Aorta (tissue), 5 donors: ENCODE data around the gene KIAA1671. TPM values are rescaled to one million over a fixed set of nuclear protein-coding genes. Genes with fewer than 3 reads are reported as not detected.
A peak's percentile ranks its signal among the peaks of the same experiment; 100 is the strongest.
"Not testable (repeated sequence)": the region's sequence is repeated elsewhere in the genome, so short reads cannot be mapped to it uniquely, and the experiment has no call there.

ENCODE experiments used
- ATAC-seq: fragments of 200-7000 bp; cut with Tn5 transposase; one replicate; pipeline ENCODE4 v1.9.1; 2022; ENCODE audit warnings: moderate library complexity; ENCODE audit not compliant: low FRiP score
- DNase-seq, 2 donors: peaks; one replicate each; pipeline ENCODE4 v3.0.0-alpha.2; 2020
- H3K27ac ChIP-seq, 2 donors: one replicate each; pipeline ENCODE4 v1.5.1; 2013; ENCODE audit warnings: low read length in 2 of 2, mild to moderate bottlenecking in 2 of 2, moderate library complexity in 2 of 2, control low read depth in 1 of 2, inconsistent platforms in 1 of 2, low read depth in 1 of 2
- H3K27me3 ChIP-seq, 2 donors: one replicate each; pipeline ENCODE4 v1.6.1; 2013; ENCODE audit warnings: control low read depth in 1 of 2, low read length in 1 of 2, mild to moderate bottlenecking in 1 of 2, moderate library complexity in 1 of 2; ENCODE audit not compliant: insufficient read depth in 2 of 2, control insufficient read depth in 1 of 2
- H3K36me3 ChIP-seq, 2 donors: one replicate each; pipeline ENCODE4 v1.6.1; 2013; ENCODE audit warnings: control low read depth in 1 of 2, low read length in 1 of 2, mild to moderate bottlenecking in 1 of 2; ENCODE audit not compliant: insufficient read depth in 2 of 2, control insufficient read depth in 1 of 2
- H3K4me1 ChIP-seq, 2 donors: one replicate each; pipeline ENCODE4 v1.6.1; 2013; ENCODE audit warnings: low read length in 2 of 2, control low read depth in 1 of 2, mild to moderate bottlenecking in 1 of 2, moderate library complexity in 1 of 2; ENCODE audit not compliant: insufficient read depth in 2 of 2, control insufficient read depth in 1 of 2
- H3K4me3 ChIP-seq, 2 donors: one replicate each; pipeline ENCODE4 v1.5.1; 2013; ENCODE audit warnings: low read length in 2 of 2, control low read depth in 1 of 2, mild to moderate bottlenecking in 1 of 2
- H3K9me3 ChIP-seq: one replicate; pipeline ENCODE4 v1.6.1; 2013; ENCODE audit warnings: mild to moderate bottlenecking, low read length; ENCODE audit not compliant: control insufficient read depth
- WGBS, 2 donors: extraction: QIAGEN DNeasy Blood & Tissue Kit; methylation state at CpG; one replicate each; pipeline ENCODE4 v1.1.7; 2013; 5-methylcytosine and 5-hydroxymethylcytosine counted together
- intact Hi-C, 2 donors: fragments of 100-400 bp; cut with DNase I; formaldehyde crosslinking; loops; one replicate each; pipeline versions ENCODE4 v1.14.2 to v1.15.0; 2022
- long read RNA-seq, 2 donors: library from polyadenylated mRNA; unstranded; transcript quantifications; one replicate each; pipeline ENCODE4 v2.0.0, GENCODE V29; 2020 to 2021
- polyA plus RNA-seq, 2 donors: library from polyadenylated mRNA; stranded (reverse); fragments of 200-250 nt; gene quantifications; one replicate each; pipeline ENCODE4 v1.2.3, GENCODE V29; 2013
- total RNA-seq, 2 donors: library from RNA; stranded (reverse); fragmentation: NEBNext Ultra II Directional; extraction: Animal tissue kit (Norgen Biotek cat#: 25700); gene quantifications; one replicate each; pipeline ENCODE4 v1.2.1, GENCODE V29; 2021
- donor health status: healthy with polysubstance abuse.
- donor health status: Bipolar disorder and iron deficiency.
- donor health status: DM: no; HTN: no; CAD: no.
- donor health status: DM: no; HTN: no; CAD: no.
- donor health status: DM: yes; HTN: yes; CAD: no.

Gene KIAA1671
- total RNA-seq: 10 to 100 TPM; 57.0 to 93.3 TPM
- 10 to 100 TPM; 11.5 to 15.4 TPM for polyA plus RNA-seq
- long read RNA-seq, donor 1, full-length matches to known transcripts: 18 of 95 reads
- long read RNA-seq, donor 1, partial matches to known transcripts: 8 of 95 reads
- long read RNA-seq, donor 1, other reads (novel, unspliced or antisense): 69 of 95 reads
- long read RNA-seq, donor 2, full-length matches to known transcripts: 3 of 36 reads
- long read RNA-seq, donor 2, partial matches to known transcripts: 3 of 36 reads
- long read RNA-seq, donor 2, other reads (novel, unspliced or antisense): 30 of 36 reads

GRCh38 chr22:24951942-24952836, at the start of gene KIAA1671:
KIAA1671 (plus strand) TSS chr22:24952716; CDS start chr22:25028000, 75,284 bp downstream.
- peak; percentile 94 for ATAC-seq
- Histone ChIP-seq H3K4me3 (peak within 1 kb of the TSS; percentile 58 to 65), H3K36me3 (no peaks in the 10 kb centered on the region), H3K27me3 (no peaks in the 10 kb centered on the region), H3K27ac (no peak within 1 kb of the TSS), H3K4me1 (no peaks in the 10 kb centered on the region), H3K9me3 (no peaks in the 10 kb centered on the region)
- intact Hi-C loops: loop anchor here (1.0 to 5.0 kb wide), 4 partner anchors 35 to 97 kb away; no protein-coding TSS in a partner anchor
- DNase-seq: peak; percentile 88 to 94
- WGBS, 2 donors: 2% methylated on average over 49 to 71 of the region's 71 CpGs

- Histone ChIP-seq H3K36me3 (peaks cover 0 to 3% of the 10 kb centered on the region in 2 donors), H3K27ac (no peak overlapping the region), H3K9me3 (no peaks in the 10 kb centered on the region), H3K27me3 (no peaks in the 10 kb centered on the region), H3K4me3 (no peak overlapping the region), H3K4me1 (no peaks in the 10 kb centered on the region)
- DNase-seq (no peak), ATAC-seq (no peak)
- intact Hi-C loops: no loop called here
- WGBS, 2 donors: 94 to 97% methylated on average over 1 of the region's 1 CpG
These were observed 46.6 kb upstream of the KIAA1671 start for GRCh38 chr22:24905909-24906308.

- H3K27me3 ChIP-seq, H3K27ac ChIP-seq, intact Hi-C loops, ATAC-seq, H3K36me3 ChIP-seq, H3K4me3 ChIP-seq, H3K4me1 ChIP-seq, H3K9me3 ChIP-seq: not testable (repeated sequence)
- 95 to 98% methylated on average over 3 of the region's 3 CpGs for WGBS, 2 donors
- DNase-seq: peak in 1 of 2 donors; percentile 11
These were observed 45.4 kb upstream of the KIAA1671 start for GRCh38 chr22:24907101-24907500.

- DNase-seq (no peak), ATAC-seq (no peak)
- H3K4me3 ChIP-seq: no peak overlapping the region
- H3K36me3 ChIP-seq: peaks cover 0 to 4% of the 10 kb centered on the region in 2 donors
- no peaks in the 10 kb centered on the region for H3K9me3 ChIP-seq
- no peaks in the 10 kb centered on the region for H3K27me3 ChIP-seq
- H3K27ac ChIP-seq: no peak overlapping the region
- WGBS, 2 donors: 89 to 95% methylated on average over 4 of the region's 4 CpGs
- H3K4me1 ChIP-seq: no peaks in the 10 kb centered on the region
- intact Hi-C loops: no loop called here
These were observed 32.5 kb upstream of the KIAA1671 start for GRCh38 chr22:24920029-24920428.

- H3K4me3 ChIP-seq: no peak overlapping the region
- H3K4me1 ChIP-seq: no peaks in the 10 kb centered on the region
- no peak for DNase-seq
- intact Hi-C loops: no loop called here
- 65 to 67% methylated on average over 17 of the region's 17 CpGs for WGBS, 2 donors
- H3K27ac ChIP-seq: no peak overlapping the region
- peaks cover 0 to 7% of the 10 kb centered on the region in 2 donors for H3K36me3 ChIP-seq
- H3K9me3 ChIP-seq: peaks cover 2% of the 10 kb centered on the region
- no peaks in the 10 kb centered on the region for H3K27me3 ChIP-seq
- ATAC-seq: peak; percentile 38
These were observed 26.7 kb upstream of the KIAA1671 start for GRCh38 chr22:24925586-24926427.

GRCh38 chr22:24926428-24926725, 26.1 kb upstream of the KIAA1671 start:
- H3K4me1 ChIP-seq: no peaks in the 10 kb centered on the region
- peaks cover 0 to 7% of the 10 kb centered on the region in 2 donors for H3K36me3 ChIP-seq
- H3K27me3 ChIP-seq: no peaks in the 10 kb centered on the region
- H3K4me3 ChIP-seq: no peak overlapping the region
- DNase-seq (no peak), ATAC-seq (no peak)
- intact Hi-C loops: no loop called here
- no peak overlapping the region for H3K27ac ChIP-seq
- 49 to 53% methylated on average over 3 of the region's 3 CpGs for WGBS, 2 donors
- peaks cover 2% of the 10 kb centered on the region for H3K9me3 ChIP-seq

GRCh38 chr22:24926849-24927579, 25.5 kb upstream of the KIAA1671 start:
- ATAC-seq (no peak), DNase-seq (no peak)
- H3K27ac ChIP-seq: no peak overlapping the region
- no peaks in the 10 kb centered on the region for H3K4me1 ChIP-seq
- no peaks in the 10 kb centered on the region for H3K27me3 ChIP-seq
- peaks cover 2% of the 10 kb centered on the region for H3K9me3 ChIP-seq
- H3K4me3 ChIP-seq: no peak overlapping the region
- peaks cover 0 to 7% of the 10 kb centered on the region in 2 donors for H3K36me3 ChIP-seq
- WGBS, 2 donors: 96 to 99% methylated on average over 1 of the region's 1 CpG
- intact Hi-C loops: no loop called here

- no peaks in the 10 kb centered on the region for H3K27me3 ChIP-seq
- DNase-seq (no peak), ATAC-seq (no peak)
- H3K27ac ChIP-seq: no peak overlapping the region
- H3K36me3 ChIP-seq: peaks cover 0 to 7% of the 10 kb centered on the region in 2 donors
- no peaks in the 10 kb centered on the region for H3K4me1 ChIP-seq
- peaks cover 2% of the 10 kb centered on the region for H3K9me3 ChIP-seq
- WGBS, 2 donors: 89 to 91% methylated on average over 7 of the region's 7 CpGs
- no peak overlapping the region for H3K4me3 ChIP-seq
- intact Hi-C loops: no loop called here
These were observed 24.2 kb upstream of the KIAA1671 start for GRCh38 chr22:24928322-24928721.
